Measurements from ENCODE around the gene CFAP100.

CFAP100 gene

DNA sequence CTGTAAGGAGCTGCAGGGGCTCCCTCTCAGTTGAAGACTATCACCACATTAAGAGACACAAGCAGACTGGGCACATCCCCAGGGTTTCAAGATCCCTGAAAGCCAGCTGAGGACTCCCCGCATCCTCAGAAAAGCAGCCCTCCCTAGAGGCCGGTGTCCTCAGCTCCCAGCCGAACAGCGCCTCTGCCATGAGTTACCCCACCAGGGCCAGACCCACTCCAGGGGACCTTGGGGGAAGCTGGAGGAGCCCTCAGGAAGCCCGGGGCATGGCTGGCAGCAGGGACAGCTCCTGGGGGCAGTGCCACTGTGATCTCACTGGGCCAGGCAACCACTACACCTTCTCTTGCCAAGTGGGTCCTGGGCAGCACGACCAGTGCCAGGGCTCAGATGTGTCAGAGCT lies 45.6 kb upstream of the CFAP100 start:
- TF ChIP-seq CTCF (IDR thresholded peaks at IDR 0.05; ENCODE audit: control insufficient read depth, insufficient read depth, low read depth, low read length, missing control alignments): no peak
- DNase-seq (ENCODE audit: low read depth): no peak
- H3K4me3 ChIP-seq (ENCODE audit: control insufficient read depth, low read depth, low read length): no peak overlapping the region

DNA sequence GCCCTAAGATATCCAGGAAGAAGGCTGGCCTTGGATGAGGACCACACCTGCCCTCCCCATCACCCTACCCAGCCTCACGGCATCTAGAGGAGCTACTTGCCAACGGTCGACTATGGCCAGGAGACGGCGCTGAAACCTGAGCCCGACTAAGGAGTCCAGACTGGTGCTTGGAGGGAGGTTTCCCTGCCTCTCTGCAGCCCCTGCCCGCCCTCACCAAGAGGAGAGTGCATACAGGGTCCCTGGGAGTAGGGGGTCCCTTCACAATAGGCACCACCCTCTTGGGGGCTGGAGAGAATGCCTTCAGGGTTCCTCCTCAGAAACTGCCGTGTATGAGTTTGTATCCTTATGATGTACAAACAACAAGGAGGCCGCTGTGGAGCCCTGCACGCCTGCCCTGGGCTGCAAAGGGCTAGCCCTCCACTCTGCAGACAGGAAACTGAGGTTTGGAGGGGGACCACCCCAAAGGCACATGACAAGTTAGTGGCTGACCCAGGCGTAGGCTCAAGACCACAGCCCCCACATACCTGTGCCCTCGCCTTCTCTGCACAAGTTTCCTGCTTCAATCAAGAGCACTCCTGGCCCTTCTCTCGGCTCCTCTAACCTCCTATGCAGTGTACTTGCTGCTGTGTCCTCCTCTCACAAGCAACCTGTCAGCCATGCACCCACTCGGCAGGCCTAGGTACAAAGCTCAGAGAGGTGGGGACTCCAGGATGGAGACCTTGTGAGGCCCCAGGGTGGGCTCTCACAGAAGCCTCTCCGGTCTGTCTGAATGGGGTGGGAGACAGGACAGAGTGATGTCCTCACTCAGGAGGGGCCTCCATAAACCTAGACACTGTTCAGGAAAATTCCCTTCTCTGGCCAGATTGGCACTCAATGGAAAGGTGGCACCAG lies 44.9 kb upstream of the CFAP100 start:
- no peak for DNase-seq (ENCODE audit: low read depth)
- no peak for TF ChIP-seq CTCF (IDR thresholded peaks at IDR 0.05; ENCODE audit: control insufficient read depth, insufficient read depth, low read depth, low read length, missing control alignments)
- H3K4me3 ChIP-seq (ENCODE audit: control insufficient read depth, low read depth, low read length): no peak overlapping the region

DNA sequence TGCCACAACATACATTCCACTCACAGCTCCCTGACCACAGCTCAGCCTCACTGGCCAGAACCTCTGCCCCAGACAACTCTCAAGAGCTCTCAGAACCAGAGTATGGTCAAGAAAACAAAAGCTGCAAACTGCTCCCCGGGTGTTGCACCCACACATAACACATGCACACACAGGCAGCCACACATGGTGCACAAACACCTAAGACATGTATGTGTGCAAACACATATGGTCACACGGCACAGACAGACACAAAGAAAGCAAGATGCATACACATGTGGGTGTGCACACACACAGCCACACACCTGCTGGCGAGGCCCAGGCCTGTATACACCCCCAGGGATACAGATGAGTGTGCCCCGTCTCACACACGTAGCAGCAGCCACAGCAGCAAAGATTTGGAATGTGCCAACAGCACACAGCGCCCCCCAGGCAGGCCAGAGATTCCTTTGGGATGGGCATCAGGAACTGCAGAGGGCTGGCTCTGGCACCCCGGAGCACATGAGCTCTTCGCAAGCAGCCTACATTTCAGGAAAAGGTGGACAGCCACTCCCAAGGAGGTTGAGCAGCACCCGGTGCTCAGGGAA lies 44.1 kb upstream of the CFAP100 start:
- no peak overlapping the region for H3K4me3 ChIP-seq (ENCODE audit: control insufficient read depth, low read depth, low read length)
- DNase-seq (ENCODE audit: low read depth): no peak
- TF ChIP-seq CTCF (IDR thresholded peaks at IDR 0.05; ENCODE audit: control insufficient read depth, insufficient read depth, low read depth, low read length, missing control alignments): no peak

GRCh38 chr3:126351086-126351770 lies 43.5 kb upstream of the CFAP100 start:
- TF ChIP-seq CTCF (IDR thresholded peaks at IDR 0.05; ENCODE audit: control insufficient read depth, insufficient read depth, low read depth, low read length, missing control alignments): no peak
- no peak overlapping the region for H3K4me3 ChIP-seq (ENCODE audit: control insufficient read depth, low read depth, low read length)
- no peak for DNase-seq (ENCODE audit: low read depth)

- no peak for DNase-seq (ENCODE audit: low read depth)
- no peak overlapping the region for H3K4me3 ChIP-seq (ENCODE audit: control insufficient read depth, low read depth, low read length)
- TF ChIP-seq CTCF (IDR thresholded peaks at IDR 0.05; ENCODE audit: control insufficient read depth, insufficient read depth, low read depth, low read length, missing control alignments): peak; percentile 7
Measured at GRCh38 chr3:126351771-126352475, 42.8 kb upstream of the CFAP100 start.

Measured in AG09309 (cell line).